GM19099 (cell line): ENCODE results near the gene ZFP36L1.

Source experiments
- POLR2A ChIP-seq: IDR thresholded peaks from 3 replicates; pipeline ENCODE4 v1.6.1; 2011; ENCODE audit warnings: low read depth; ENCODE audit not compliant: insufficient read length; ENCODE audit errors: extremely low read depth

ZFP36L1 gene

DNA sequence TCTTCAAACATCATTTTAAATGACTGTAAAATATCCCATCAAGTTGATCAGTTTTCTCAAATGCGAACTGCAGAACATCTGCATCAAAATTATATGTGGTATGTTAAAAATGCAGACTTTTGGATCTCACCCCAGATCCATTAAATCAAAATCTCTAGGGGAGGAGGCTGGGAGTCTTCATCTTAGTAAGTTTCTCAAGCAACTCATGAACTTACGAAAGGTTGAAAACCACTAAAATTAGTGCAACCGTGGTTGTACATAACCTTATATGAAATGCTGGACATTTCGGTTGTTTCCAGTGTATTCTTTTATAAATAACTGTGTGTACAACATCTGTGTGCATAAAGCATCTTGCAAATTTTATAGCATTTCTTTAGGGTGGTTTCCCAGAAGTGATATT is 39.2 kb downstream of the ZFP36L1 start:
- no peak for TF ChIP-seq POLR2A

DNA sequence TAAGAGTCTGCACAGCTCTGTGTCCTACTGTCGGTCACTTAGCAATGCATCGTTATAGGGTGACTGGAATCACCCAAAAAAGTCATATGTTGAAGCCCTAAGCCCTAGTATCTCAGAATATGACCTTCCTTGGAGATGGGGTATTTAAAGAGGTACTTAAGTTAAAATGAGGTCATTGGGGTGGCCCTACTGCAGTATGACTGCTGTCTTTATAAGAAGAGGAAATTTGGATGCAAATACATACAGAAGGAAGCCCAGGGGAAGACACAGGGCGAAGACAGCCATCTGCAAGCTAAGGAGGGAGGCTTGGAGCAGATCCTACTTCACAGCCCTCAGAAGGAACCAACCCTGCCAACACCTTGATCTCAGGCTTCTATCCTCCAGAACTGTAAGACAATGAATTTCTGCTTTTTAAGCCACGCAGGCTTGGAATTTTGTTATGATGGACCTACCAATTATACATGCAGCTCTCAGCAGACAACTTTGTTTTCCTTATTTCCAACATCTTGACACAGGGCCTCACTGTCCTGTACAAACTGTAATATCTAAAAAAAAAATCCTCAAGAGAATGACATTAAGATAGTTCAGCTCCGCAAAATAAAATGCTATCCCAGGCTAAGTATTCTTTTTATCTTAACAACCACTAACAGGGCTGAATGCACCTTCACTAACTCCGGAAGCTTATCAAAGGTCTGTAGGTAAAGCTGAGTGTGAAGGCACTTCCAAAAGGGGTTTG is 40.4 kb downstream of the ZFP36L1 start:
- no peak for TF ChIP-seq POLR2A

DNA sequence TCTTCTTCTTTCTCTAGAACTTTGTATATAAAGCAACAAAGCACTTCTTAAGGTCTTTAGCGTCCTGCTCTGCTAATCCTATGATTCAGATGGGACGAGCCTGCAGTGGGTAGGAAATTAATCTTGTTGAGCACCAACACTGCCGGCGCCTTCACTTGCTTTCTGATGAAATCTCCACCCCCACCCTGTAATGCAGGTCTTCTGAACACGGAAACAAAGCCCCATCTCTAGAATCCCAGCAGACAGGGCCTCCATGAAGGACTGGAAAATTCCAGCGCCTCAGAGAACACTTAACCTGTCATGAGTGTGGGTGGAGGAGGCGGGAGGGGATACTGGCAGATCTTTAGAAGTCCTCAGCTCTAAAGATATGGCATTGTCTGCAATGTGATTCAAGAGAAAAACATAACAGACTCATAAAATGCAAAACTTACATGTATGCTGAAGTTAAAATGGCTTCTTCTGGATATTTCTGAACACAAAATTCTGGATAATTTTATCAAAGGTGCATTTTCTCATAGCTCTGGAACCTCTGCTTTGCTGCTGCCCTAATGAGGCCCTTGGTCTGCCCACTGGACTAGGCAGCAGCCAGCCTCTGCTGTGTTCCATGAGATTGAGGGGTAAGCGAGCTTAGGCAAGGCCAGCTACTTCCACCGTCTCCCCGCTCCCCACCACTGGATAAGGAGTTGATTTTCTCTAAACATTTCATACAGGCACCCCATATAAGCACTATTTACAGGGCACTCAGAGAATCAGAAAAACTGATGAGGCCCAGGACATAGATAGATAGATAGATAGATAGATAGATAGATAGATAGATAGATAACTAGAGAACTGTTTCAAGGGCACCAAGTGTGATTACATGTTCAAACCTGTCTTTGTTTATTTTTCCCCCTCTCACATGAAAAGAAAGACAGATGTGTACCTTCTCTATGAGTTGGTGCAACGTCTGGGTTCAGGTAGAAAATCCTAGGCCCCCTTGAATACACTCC is 43.1 kb downstream of the ZFP36L1 start:
- TF ChIP-seq POLR2A: no peak

DNA sequence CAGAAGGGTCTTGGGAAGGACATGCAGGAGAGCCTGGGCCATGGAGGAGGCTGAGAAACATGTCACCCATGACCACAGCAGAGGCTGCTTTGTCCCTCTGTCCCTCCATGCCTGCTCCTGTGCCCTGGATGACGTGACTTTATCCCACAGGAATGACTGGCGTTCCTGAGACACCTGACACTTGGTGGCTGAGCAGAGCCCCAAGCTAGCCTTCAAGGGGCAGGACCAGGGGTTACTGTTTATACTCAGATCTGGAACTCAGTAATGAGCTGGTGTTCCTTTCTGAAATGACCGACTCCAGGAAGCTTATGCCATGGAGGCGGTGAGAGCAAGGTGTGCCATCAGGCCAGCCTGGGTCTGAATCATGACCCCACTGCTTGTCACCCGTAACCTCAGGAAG is 44.2 kb downstream of the ZFP36L1 start:
- no peak for TF ChIP-seq POLR2A

DNA sequence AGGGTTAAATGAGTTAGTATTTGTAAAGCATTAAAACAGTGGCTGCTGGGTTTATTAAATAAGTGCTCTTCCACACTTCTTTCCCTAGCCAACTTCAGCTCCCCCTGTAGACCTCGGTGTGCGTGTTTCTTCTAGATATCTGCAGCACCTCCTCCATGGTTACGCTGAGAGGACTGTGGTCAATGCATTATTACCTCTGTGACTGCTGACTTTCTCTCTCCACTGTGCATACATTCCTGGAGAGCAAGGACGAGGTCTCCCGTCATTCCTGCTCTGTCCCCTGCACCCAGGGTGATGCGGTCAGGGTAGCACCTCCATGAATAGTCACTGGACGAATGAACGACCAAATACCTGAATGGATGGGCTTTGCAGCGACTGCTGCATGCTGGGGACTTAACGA is 44.6 kb downstream of the ZFP36L1 start:
- no peak for TF ChIP-seq POLR2A

DNA sequence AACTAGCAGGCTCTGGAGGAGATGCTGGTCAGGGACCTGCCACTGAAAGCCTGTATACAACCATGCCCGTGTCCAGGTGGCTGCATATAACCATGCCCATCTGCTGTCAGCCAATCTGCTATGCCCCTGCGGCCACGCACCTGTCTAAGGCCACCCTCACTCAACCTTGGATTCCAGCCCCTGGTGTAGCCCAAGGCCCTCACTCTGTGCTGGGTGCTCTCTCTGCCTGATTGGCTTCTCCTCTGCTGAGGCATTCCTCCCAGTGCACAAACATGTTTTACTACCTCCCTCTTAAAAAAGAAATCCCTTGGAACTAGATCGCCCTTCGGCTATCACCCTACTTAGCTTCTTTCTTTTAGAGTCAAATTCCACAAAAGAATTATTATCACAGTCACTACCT is 45.5 kb downstream of the ZFP36L1 start:
- TF ChIP-seq POLR2A: no peak

DNA sequence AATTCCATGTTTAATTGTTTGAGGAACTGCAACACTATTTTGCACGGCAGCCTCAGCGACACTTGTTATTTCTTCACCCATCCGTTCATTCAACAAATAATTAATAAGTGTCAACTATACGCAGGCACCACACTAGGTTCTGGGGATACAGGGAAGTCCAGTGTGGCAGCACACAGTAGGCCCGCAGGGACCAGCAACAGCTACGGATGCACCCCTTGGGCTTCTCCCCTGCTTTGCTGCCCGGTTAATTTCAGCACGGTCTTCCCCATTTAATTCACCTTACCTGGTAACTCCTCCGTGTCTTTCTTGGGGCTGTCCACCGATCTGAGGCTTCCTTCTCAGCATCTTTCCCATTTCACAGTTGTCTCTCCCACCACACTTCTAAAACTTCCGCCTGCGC is 48.3 kb downstream of the ZFP36L1 start:
- TF ChIP-seq POLR2A: no peak

DNA sequence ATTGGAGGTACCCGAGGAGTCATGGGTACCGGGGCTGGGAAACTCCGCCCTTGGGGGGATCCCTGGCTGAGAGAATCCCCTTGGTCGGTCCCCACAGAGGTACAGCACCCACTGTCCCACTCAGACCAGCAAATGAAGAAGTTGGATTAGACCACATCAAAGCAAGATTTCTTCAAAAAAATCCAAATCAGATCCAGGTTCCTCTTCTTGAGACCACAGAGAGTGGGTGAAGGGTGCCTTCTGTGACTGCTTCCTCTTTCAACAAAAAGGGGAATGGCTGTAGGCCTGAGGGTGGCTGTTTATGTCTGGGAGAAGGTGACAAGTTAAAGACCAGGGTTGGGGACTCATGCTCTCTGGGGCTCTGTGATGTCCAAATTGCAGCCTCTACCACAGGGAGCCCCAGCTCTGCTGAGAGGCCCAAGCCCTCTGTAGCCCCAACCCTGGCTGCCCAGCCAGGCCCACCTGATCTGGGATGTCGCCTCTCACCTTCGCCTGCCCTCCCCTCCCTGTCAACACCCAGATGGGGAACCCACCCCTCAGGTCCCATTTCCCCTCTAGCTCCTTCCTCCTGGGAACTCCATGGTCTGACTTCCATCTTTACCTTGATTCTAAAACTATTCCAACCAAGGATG is 50.9 kb downstream of the ZFP36L1 start:
- no peak for TF ChIP-seq POLR2A

DNA sequence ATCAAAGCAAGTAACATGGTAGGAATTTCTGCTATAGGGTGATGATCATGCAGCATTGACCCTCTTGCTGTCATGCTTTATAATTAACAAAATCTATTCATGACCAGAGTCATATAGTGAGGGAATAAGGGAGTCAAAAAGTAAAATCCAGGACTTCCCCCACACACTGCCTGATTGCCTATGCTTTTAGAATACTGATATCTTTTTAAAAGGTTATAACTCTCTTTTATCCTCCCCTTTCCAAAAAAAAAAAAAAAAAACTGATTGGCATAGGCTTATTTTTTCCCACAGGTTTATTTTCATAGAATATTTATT is 51.4 kb downstream of the ZFP36L1 start:
- no peak for TF ChIP-seq POLR2A

DNA sequence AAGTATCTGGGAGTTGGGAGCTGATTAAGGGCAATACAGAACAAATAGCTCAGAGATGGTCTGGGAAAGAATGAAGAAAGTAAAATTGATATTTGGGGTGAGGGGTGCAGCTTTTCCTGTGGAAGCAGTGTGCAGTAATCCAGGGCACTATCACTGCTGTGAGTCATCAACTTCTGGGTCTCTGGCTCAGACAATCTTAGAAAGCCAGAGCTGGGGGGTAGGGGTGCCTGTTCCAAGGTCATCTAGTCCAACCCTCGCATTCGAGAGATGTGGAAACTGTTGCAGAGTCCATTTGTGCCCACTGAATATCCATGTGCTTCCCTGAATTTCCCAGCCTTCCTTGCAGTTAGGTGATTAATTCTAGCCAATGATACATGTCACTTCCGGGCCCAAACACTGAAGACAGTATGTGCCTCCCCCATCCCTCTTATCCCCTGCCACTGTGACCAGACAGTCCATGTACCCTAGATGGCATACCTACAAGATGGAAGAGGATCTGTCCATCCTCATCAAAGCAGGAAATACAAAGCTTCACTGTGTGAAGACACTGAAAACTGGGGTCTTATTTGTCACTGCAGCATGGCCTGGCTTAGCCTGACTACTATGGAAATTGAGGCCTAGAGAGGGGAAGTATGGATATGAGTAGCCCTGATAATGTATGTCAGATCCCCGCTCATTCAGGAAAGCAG is 51.9 kb downstream of the ZFP36L1 start:
- no peak for TF ChIP-seq POLR2A

DNA sequence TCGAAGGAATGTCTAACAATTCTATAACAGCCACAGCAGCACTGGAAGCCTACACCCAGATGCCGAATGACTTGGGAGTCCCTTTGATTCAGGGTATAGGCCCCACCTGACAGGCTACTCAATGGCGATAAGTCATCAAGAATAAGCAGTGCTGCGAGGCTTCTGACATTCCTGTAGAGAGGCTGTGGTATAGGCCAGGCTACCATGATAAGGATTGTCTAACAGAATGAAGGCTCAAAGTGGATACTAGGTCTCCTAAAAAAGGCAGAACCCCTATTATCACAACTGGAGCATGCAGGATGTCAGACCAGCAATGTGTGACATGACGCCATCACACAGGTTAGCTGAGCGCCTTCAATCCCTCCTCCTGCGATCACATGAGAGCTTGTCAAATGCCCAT is 53.2 kb downstream of the ZFP36L1 start:
- no peak for TF ChIP-seq POLR2A

DNA sequence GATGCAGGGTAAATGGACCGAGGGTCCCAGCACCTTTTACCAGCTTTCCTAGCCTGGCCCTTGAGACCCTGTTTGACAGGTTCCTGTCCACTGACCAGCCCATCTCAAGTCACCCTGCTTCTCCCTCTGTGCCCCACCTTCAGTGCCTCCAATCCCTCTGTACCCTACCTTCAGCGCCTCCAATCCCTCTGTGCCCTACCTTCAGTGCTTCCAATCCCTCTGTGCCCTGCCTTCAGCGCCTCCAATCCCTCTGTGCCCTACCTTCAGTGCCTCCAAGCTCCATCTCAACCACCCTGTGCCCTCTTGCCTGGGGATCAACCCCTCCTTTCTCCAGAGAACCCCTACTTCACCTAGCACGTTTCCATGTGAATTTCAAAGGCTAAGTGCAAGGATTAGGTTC is 54.3 kb downstream of the ZFP36L1 start:
- no peak for TF ChIP-seq POLR2A
